GM10847 (cell line): ENCODE data around the gene ULK3.

Experiments
- POLR2A ChIP-seq: IDR thresholded peaks from 2 replicates; pipeline ENCODE4 v1.6.1; 2011; ENCODE audit not compliant: insufficient read length; ENCODE audit errors: extremely low read depth

The ULK3 gene

GRCh38 chr15:74791007-74791406 lies 51.9 kb downstream of the ULK3 start:
- no peak for TF ChIP-seq POLR2A

- no peak for TF ChIP-seq POLR2A
Observed at GRCh38 chr15:74790080-74790916, 52.7 kb downstream of the ULK3 start.

- no peak for TF ChIP-seq POLR2A
Observed at GRCh38 chr15:74789741-74790079, 53.2 kb downstream of the ULK3 start.

GRCh38 chr15:74789171-74789631 lies 53.8 kb downstream of the ULK3 start:
- TF ChIP-seq POLR2A, result peak; percentile 47

GRCh38 chr15:74788683-74789151 lies 54.2 kb downstream of the ULK3 start:
- TF ChIP-seq POLR2A, result peak; percentile 62

- TF ChIP-seq POLR2A, result no peak
Observed at GRCh38 chr15:74788042-74788682, 54.8 kb downstream of the ULK3 start.

- TF ChIP-seq POLR2A, result peak; percentile 47
Observed at GRCh38 chr15:74787251-74788041, 55.5 kb downstream of the ULK3 start.

GRCh38 chr15:74786551-74787165 lies 56.3 kb downstream of the ULK3 start:
- no peak for TF ChIP-seq POLR2A
